ENCODE measurements around the gene HDAC4.

Gene HDAC4

GRCh38 chr2:239018271-239019182, 382.3 kb downstream of the HDAC4 start:
- no peak for DNase-seq

GRCh38 chr2:239017491-239018098, 383.2 kb downstream of the HDAC4 start:
- DNase-seq = no peak

- DNase-seq = no peak
Measured at GRCh38 chr2:239015901-239016675, 384.7 kb downstream of the HDAC4 start.

GRCh38 chr2:239015218-239015900, 385.5 kb downstream of the HDAC4 start:
- no peak for DNase-seq

GRCh38 chr2:239014458-239015217, 386.2 kb downstream of the HDAC4 start:
- DNase-seq = no peak

GRCh38 chr2:239013678-239013976, 387.2 kb downstream of the HDAC4 start:
- DNase-seq = no peak

- no peak for DNase-seq
Measured at GRCh38 chr2:239012936-239013677, 387.7 kb downstream of the HDAC4 start.

GRCh38 chr2:239012228-239012627, 388.6 kb downstream of the HDAC4 start:
- DNase-seq = no peak

- DNase-seq = no peak
Measured at GRCh38 chr2:239009589-239009961, 391.2 kb downstream of the HDAC4 start.

- no peak for DNase-seq
Measured at GRCh38 chr2:239008677-239009588, 391.9 kb downstream of the HDAC4 start.

- no peak for DNase-seq
Measured at GRCh38 chr2:239008004-239008403, 392.8 kb downstream of the HDAC4 start.

GRCh38 chr2:239006622-239007285, 394.1 kb downstream of the HDAC4 start:
- no peak for DNase-seq

GRCh38 chr2:239005586-239005985, 395.2 kb downstream of the HDAC4 start:
- DNase-seq = no peak

GRCh38 chr2:239004274-239005015, 396.4 kb downstream of the HDAC4 start:
- no peak for DNase-seq

- DNase-seq = no peak
Measured at GRCh38 chr2:239003624-239004273, 397.1 kb downstream of the HDAC4 start.

- DNase-seq = no peak
Measured at GRCh38 chr2:239002954-239003623, 397.7 kb downstream of the HDAC4 start.

- DNase-seq = no peak
Measured at GRCh38 chr2:239002591-239002953, 398.2 kb downstream of the HDAC4 start.

GRCh38 chr2:239001794-239002193, 399.0 kb downstream of the HDAC4 start:
- no peak for DNase-seq

All from suppressor macrophage treated with lipopolysaccharide for 1 hour (primary cell).